ENCODE results near the gene LYPLA2.
A peak's percentile ranks its signal among the peaks of the same experiment; 100 is the strongest.
"Not testable (repeated sequence)": the region's sequence is repeated elsewhere in the genome, so short reads cannot be mapped to it uniquely, and the experiment has no call there.

Gene LYPLA2

DNA sequence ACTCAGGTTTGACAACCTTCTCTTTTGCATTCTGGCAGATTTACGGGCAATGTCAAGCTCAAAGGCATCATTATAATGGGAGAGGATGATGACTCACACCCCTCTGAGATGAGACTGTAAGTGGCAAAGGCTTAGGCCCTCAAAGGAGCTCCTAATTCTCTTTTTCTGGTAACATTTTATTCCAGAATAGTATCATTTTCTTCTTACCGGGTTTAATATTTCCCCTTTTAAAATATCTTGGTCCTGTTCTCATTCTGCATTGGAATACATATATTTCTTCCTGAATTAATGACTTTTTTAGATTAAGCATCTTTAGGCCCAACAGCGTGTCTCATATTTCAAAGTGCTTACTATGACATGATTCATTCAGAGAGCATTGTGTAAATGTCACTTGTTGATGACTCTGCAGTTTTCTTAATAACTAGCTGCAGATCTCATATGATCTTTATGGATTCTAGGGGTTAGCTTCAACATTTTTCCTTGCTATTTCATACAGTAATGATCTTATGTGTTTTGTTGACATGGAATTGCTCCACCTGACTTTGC lies 11.0 kb upstream of the LYPLA2 start:
- DNase-seq = no peak

DNA sequence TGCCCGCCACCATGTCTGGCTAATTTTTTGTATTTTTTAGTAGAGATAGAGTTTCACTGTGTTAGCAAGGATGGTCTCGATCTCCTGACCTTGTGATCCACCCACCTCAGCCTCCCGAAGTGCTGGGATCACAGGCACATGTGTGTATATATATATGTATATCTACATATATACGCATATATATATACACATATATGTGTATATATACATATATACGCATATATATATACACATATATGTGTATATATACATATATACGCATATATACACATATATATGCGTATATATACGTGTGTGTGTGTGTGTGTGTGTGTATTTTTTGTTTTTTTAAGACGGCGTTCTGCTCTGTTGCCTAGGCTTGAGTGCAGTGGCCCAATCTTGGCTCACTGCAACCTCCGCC lies 7.8 kb upstream of the LYPLA2 start:
- not testable (repeated sequence) for DNase-seq

DNA sequence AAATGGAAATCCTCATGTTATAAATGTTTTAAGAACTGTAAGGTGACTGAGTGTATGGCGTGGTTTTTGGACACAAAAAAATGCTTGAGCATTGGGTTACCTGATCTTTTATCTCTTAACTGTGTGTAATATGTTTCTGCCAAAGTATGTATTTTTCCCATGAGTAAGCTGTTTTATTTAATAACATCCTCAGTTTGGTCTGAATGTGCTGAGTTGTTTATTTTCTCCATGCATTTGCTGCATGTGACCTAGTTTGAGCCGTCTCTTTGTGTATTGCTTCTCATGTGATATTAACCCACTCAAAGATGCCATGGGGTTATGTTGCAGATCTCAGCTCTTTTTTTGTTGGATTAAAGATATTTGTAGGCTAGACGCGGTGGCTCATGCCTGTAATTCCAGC lies 6.1 kb upstream of the LYPLA2 start:
- no peak for DNase-seq

- no peak for DNase-seq
These were observed 3.2 kb upstream of the LYPLA2 start for GRCh38 chr1:23787701-23788100.

DNA sequence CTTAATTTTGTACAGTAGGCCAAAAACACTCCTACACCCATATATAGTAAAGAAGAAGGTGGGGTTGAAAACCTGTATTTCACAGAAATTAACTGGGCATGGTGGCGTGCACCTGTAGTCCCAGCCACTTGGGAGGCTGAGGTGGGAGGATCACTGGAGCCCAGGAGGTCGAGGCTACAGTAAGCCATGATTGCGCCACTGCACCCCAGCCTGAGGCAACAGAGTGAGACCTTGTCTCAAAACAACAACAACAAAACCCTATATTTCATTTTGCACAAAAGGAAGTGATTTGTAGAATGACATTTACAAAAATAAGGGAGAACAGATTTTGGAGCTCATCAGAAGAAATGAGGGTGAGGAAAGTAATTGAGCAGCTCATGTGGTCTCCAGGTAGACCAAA lies 2.2 kb upstream of the LYPLA2 start:
- DNase-seq = no peak

DNA sequence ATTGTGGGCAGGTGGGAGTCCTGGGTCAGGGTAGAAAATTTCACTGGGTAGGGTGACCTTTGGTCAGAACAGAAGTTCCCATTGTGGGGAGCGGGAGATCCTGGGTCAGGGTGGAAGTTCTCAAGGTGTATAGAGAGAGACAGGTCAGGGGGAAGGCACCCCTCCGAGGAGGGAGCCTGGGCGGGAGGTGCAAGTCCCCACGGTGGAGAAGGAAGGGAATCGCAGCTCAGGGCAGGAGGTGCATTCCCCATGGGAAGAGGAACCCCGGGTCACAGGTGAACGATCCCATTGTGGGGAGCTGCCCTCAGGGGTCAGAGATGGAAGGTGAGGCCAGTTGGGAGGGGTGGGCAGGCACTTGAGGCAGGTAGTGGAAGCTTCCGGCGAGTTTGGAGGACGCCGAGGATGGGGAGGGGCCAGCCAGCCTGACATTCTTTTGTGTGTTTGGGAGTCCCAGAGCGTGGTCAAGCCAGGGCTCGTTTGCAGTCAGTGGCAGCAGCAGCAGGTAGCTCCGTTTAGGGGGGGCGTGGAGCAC lies 637 bp downstream of the LYPLA2 start:
- no peak for DNase-seq

GRCh38 chr1:23792151-23792945 lies 1.4 kb downstream of the LYPLA2 start:
- DNase-seq = no peak

DNA sequence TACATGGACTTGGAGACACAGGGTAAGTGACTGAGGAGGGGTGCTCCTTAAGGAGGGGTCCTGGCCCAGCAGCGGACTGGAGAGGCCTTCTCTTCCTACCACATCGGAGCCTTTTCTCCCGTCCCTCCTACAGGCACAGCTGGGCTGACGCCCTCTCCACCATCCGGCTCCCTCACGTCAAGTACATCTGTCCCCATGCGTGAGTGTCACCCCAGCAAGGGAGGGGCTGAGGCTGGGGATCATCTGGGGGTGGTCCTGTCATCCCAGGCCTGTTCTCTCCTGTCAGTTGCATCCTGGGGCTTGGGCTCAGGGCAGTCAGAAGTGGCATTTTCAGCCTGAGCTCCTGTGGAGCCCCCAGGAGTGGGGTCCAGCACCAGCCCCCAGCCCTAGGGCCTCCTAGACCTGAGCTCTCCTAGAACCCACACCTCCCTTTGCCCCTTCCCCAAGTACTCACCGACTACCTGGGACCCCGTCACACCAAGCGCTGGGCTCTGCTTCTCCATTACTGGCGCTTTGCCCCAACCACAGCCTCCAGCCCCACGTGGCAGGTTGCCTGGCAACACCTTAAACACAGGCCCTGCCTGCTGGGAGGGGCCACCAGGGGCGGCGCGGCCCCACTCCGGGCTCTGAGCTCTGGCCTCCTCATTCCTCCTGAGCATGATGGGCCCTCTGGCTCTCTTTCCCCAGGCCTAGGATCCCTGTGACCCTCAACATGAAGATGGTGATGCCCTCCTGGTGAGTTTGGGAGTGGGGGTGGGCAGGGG lies 2.3 kb downstream of the LYPLA2 start:
- DNase-seq = no peak

GRCh38 chr1:23793861-23794731 lies 3.2 kb downstream of the LYPLA2 start:
- DNase-seq = no peak

- DNase-seq = not testable (repeated sequence)
These were observed 3.8 kb downstream of the LYPLA2 start for GRCh38 chr1:23794732-23795182.

GRCh38 chr1:23795676-23796465 lies 4.9 kb downstream of the LYPLA2 start:
- DNase-seq = no peak

DNA sequence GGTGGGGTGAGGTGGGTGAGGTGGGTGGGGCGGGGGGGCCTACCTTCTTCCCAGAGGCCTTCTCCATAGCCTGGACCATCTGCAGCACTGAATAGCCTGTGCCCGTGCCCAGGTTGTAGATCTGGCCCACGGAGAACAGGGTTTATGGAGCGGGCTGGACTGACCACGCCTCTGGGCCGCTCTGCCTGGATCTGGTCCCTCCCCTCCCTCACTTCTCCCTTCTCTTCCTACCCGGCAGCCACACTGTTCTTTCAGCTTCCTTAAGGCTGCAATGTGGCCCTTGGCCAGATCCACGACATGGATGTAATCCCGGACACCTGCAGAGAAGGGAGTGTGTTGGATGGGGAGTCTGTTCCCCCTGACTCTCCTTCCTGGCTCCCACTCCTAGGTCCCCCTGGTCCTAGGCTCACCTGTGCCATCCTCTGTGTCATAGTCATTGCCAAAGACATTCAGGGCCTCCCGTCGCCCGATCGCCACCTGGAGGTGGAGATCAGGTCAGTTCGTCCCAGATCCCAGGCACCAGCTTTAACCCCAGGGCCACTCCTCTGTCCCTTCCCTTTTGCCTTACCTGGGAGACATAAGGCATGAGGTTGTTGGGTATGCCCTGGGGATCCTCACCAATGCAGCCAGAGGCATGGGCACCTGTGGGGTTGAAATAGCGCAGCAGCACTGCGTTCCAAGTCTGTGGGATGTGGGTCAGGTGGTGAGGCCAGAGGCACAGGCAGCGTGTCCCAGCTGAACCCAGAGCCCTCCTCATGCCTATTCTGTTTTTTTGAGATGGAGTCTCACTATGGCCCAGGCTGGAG lies 5.7 kb downstream of the LYPLA2 start:
- no peak for DNase-seq

GRCh38 chr1:23797478-23798448 lies 6.8 kb downstream of the LYPLA2 start:
- DNase-seq = no peak

GRCh38 chr1:23798662-23799142 lies 7.8 kb downstream of the LYPLA2 start:
- DNase-seq = no peak

GRCh38 chr1:23799255-23799569 lies 8.3 kb downstream of the LYPLA2 start:
- DNase-seq = no peak

DNA sequence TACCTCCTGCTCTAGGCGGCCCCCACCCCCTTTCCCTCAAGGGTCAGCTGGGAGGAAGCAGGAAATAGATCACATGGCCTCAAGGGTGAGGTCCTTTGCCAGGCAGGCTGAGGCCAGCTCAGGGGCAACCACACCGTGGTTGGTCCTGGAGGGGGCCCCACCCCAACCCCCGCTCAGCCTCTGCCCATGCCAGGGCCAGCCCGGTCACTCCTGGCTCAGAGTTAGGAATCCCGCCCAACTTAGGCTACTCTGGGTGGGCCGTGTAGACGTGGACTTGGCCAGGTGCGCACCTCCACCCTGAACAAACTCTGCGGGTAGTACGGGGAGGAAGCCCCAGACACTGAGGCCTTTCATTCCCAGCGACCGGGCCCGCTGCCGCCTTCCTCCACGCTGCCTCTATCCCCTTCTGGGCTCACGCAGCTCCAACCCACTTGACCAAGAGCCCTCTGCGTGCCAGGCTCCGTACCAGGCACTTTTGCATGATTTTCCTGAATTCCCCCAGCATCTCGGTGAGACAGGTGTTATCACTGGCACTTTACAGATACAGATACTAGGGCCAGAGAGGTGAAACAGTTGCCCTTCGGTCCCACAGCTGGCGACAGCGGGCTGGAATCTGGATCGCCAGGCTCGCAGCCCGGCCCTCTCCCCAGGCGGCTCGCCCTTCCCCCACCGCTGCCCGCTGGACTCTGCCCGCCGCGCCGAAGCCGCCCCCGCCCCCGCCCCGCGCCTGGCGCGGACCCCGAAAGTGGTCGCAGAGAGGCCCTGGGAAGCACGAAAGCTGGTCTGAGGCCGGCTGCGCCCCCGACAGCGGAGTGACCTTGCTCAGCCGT lies 8.8 kb downstream of the LYPLA2 start:
- DNase-seq = no peak

- peak; percentile 80 to 97 for DNase-seq
These were observed 9.7 kb downstream of the LYPLA2 start, which contains the start of gene GALE for GRCh38 chr1:23800400-23801337. GALE (minus strand) TSS chr1:23800754; CDS start chr1:23799007, 1,747 bp downstream.

Data from NCI-H446 (cell line).